HEK293 (cell line): ENCODE measurements around the gene CCKAR.
"Not testable (repeated sequence)": the region's sequence is repeated elsewhere in the genome, so short reads cannot be mapped to it uniquely, and the experiment has no call there.

Source experiments
- PRDM10 ChIP-seq: fragments of 450-650 bp; formaldehyde crosslinking; IDR thresholded peaks from 2 replicates; pipeline ENCODE4 v1.5.1; 2016; ENCODE audit warnings: missing biosample characterization, missing genetic modification characterization
- ZBTB20 ChIP-seq: fragments of 450-650 bp; formaldehyde crosslinking; IDR thresholded peaks from 2 replicates; pipeline ENCODE4 v1.5.1; 2016; ENCODE audit warnings: missing biosample characterization, missing genetic modification characterization
- ZNF112 ChIP-seq: fragments of 450-650 bp; formaldehyde crosslinking; IDR thresholded peaks from 2 replicates; pipeline ENCODE4 v1.5.0; 2017; ENCODE audit warnings: missing biosample characterization, missing genetic modification characterization
- ZNF274 ChIP-seq, 2 experiments: fragments of 200-500 bp in 1 of 2; fragments of 450-650 bp in 1 of 2; sonication (Bioruptor generic) in 1 of 2; formaldehyde crosslinking in 1 of 2; IDR thresholded peaks; 2 replicates each; pipeline versions ENCODE4 v1.5.1 to v1.6.1; 2014 to 2016; ENCODE audit warnings: borderline replicate concordance in 1 of 2, inconsistent platforms in 1 of 2, low read length in 1 of 2, missing biosample characterization in 1 of 2, missing genetic modification characterization in 1 of 2
- ZNF311 ChIP-seq: fragments of 450-650 bp; formaldehyde crosslinking; IDR thresholded peaks from 2 replicates; pipeline ENCODE4 v1.5.1; 2017; ENCODE audit warnings: missing biosample characterization, missing genetic modification characterization, borderline replicate concordance
- ZNF561 ChIP-seq: fragments of 450-650 bp; IDR thresholded peaks from 2 replicates; pipeline ENCODE4 v1.5.1; 2018; ENCODE audit warnings: missing biosample characterization, missing genetic modification characterization, borderline replicate concordance
- ZNF624 ChIP-seq: fragments of 450-650 bp; formaldehyde crosslinking; IDR thresholded peaks from 2 replicates; pipeline ENCODE4 v1.5.1; 2017; ENCODE audit warnings: missing biosample characterization, missing genetic modification characterization
- ZNF701 ChIP-seq: fragments of 450-650 bp; formaldehyde crosslinking; IDR thresholded peaks from 2 replicates; pipeline ENCODE4 v1.5.1; 2016; ENCODE audit warnings: missing biosample characterization, missing genetic modification characterization
- TF ChIP-seq, protein P1 (sequence below): fragments of 450-650 bp; formaldehyde crosslinking; IDR thresholded peaks from 2 replicates; pipeline ENCODE4 v1.5.1; 2016; ENCODE audit warnings: missing biosample characterization, missing genetic modification characterization
- TF ChIP-seq, protein P2 (sequence below): fragments of 450-650 bp; formaldehyde crosslinking; IDR thresholded peaks from 2 replicates; pipeline ENCODE4 v1.5.1; 2016; ENCODE audit warnings: missing biosample characterization, missing genetic modification characterization

GRCh38 chr4:26500565-26500999 is 10.3 kb upstream of the CCKAR start:
- TF ChIP-seq ZNF624 (tag by site-specific recombination); ZBTB20 (tag by site-specific recombination); ZNF701 (tag by site-specific recombination); PRDM10 (tag by site-specific recombination); ZNF311 (tag by site-specific recombination); ZNF274 (IDR thresholded peaks at IDR 0.05; ENCODE audit: low read length); ZNF274 (tag by site-specific recombination; IDR thresholded peaks at IDR 0.05; ENCODE audit: borderline replicate concordance); ZNF561 (tag by site-specific recombination); ZNF112 (tag by site-specific recombination): not testable (repeated sequence)
- TF ChIP-seq, protein P1, sequence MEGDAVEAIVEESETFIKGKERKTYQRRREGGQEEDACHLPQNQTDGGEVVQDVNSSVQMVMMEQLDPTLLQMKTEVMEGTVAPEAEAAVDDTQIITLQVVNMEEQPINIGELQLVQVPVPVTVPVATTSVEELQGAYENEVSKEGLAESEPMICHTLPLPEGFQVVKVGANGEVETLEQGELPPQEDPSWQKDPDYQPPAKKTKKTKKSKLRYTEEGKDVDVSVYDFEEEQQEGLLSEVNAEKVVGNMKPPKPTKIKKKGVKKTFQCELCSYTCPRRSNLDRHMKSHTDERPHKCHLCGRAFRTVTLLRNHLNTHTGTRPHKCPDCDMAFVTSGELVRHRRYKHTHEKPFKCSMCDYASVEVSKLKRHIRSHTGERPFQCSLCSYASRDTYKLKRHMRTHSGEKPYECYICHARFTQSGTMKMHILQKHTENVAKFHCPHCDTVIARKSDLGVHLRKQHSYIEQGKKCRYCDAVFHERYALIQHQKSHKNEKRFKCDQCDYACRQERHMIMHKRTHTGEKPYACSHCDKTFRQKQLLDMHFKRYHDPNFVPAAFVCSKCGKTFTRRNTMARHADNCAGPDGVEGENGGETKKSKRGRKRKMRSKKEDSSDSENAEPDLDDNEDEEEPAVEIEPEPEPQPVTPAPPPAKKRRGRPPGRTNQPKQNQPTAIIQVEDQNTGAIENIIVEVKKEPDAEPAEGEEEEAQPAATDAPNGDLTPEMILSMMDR (tag by site-specific recombination), result not testable (repeated sequence)
- TF ChIP-seq, protein P2, sequence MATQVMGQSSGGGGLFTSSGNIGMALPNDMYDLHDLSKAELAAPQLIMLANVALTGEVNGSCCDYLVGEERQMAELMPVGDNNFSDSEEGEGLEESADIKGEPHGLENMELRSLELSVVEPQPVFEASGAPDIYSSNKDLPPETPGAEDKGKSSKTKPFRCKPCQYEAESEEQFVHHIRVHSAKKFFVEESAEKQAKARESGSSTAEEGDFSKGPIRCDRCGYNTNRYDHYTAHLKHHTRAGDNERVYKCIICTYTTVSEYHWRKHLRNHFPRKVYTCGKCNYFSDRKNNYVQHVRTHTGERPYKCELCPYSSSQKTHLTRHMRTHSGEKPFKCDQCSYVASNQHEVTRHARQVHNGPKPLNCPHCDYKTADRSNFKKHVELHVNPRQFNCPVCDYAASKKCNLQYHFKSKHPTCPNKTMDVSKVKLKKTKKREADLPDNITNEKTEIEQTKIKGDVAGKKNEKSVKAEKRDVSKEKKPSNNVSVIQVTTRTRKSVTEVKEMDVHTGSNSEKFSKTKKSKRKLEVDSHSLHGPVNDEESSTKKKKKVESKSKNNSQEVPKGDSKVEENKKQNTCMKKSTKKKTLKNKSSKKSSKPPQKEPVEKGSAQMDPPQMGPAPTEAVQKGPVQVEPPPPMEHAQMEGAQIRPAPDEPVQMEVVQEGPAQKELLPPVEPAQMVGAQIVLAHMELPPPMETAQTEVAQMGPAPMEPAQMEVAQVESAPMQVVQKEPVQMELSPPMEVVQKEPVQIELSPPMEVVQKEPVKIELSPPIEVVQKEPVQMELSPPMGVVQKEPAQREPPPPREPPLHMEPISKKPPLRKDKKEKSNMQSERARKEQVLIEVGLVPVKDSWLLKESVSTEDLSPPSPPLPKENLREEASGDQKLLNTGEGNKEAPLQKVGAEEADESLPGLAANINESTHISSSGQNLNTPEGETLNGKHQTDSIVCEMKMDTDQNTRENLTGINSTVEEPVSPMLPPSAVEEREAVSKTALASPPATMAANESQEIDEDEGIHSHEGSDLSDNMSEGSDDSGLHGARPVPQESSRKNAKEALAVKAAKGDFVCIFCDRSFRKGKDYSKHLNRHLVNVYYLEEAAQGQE (tag by site-specific recombination), result not testable (repeated sequence)
